ENCODE measurements around the gene URI1.

The URI1 gene

GRCh38 chr19:29971648-29972047, 29.6 kb downstream of the URI1 start:
- no peak for DNase-seq (ENCODE audit: low read depth)

GRCh38 chr19:29974701-29975100, 32.7 kb downstream of the URI1 start:
- no peak for DNase-seq (ENCODE audit: low read depth)

GRCh38 chr19:29976151-29976943, 34.3 kb downstream of the URI1 start:
- no peak for DNase-seq (ENCODE audit: low read depth)

- DNase-seq (ENCODE audit: low read depth) = no peak
Measured at GRCh38 chr19:29978080-29978479, 36.0 kb downstream of the URI1 start.

GRCh38 chr19:29983568-29983967, 41.5 kb downstream of the URI1 start:
- no peak for DNase-seq (ENCODE audit: low read depth)

GRCh38 chr19:29985196-29985595, 43.2 kb downstream of the URI1 start:
- no peak for DNase-seq (ENCODE audit: low read depth)

- no peak for DNase-seq (ENCODE audit: low read depth)
Measured at GRCh38 chr19:29988351-29988750, 46.3 kb downstream of the URI1 start.

GRCh38 chr19:29992233-29992867, 50.3 kb downstream of the URI1 start:
- no peak for DNase-seq (ENCODE audit: low read depth)

GRCh38 chr19:29999490-29999889, 57.5 kb downstream of the URI1 start:
- DNase-seq (ENCODE audit: low read depth) = no peak

- DNase-seq (ENCODE audit: low read depth) = no peak
Measured at GRCh38 chr19:30000862-30001261, 58.8 kb downstream of the URI1 start.

GRCh38 chr19:30001301-30001700, 59.3 kb downstream of the URI1 start:
- DNase-seq (ENCODE audit: low read depth) = no peak

GRCh38 chr19:30001791-30002190, 59.8 kb downstream of the URI1 start:
- no peak for DNase-seq (ENCODE audit: low read depth)

GRCh38 chr19:30003866-30004265, 61.8 kb downstream of the URI1 start:
- no peak for DNase-seq (ENCODE audit: low read depth)

GRCh38 chr19:30004403-30004802, 62.4 kb downstream of the URI1 start:
- no peak for DNase-seq (ENCODE audit: low read depth)

GRCh38 chr19:30006207-30006606, 64.2 kb downstream of the URI1 start:
- DNase-seq (ENCODE audit: low read depth) = no peak

GRCh38 chr19:30008169-30008568, 66.1 kb downstream of the URI1 start:
- no peak for DNase-seq (ENCODE audit: low read depth)

- DNase-seq (ENCODE audit: low read depth) = no peak
Measured at GRCh38 chr19:30009013-30009412, 67.0 kb downstream of the URI1 start.

GRCh38 chr19:30011051-30011578, 69.1 kb downstream of the URI1 start:
- DNase-seq (ENCODE audit: low read depth) = no peak

GRCh38 chr19:30014770-30015169, 72.7 kb downstream of the URI1 start:
- DNase-seq (ENCODE audit: low read depth) = no peak

GRCh38 chr19:30017172-30017571, 75.1 kb downstream of the URI1 start:
- no peak for DNase-seq (ENCODE audit: low read depth)

GRCh38 chr19:30020189-30020588, 78.2 kb downstream of the URI1 start:
- DNase-seq (ENCODE audit: low read depth) = no peak

- no peak for DNase-seq (ENCODE audit: low read depth)
Measured at GRCh38 chr19:30022659-30023058, 80.6 kb downstream of the URI1 start.

- DNase-seq (ENCODE audit: low read depth) = no peak
Measured at GRCh38 chr19:30023330-30023729, 81.3 kb downstream of the URI1 start.

GRCh38 chr19:30024091-30024490, 82.1 kb downstream of the URI1 start:
- no peak for DNase-seq (ENCODE audit: low read depth)
